HepG2 (cell line): ENCODE results near the gene PPP1R1B. TPM values are rescaled to one million over a fixed set of nuclear protein-coding genes. Genes with fewer than 3 reads are reported as not detected.
A peak's percentile ranks its signal among the peaks of the same experiment; 100 is the strongest.

Source experiments
- ARNT2 ChIP-seq: sonication (generic); formaldehyde crosslinking; IDR thresholded peaks from 2 replicates; pipeline ENCODE4 v1.8.0; 2022; ENCODE audit warnings: mild to moderate bottlenecking, low read depth, missing genetic modification reagents, moderate library complexity
- CTCF ChIP-seq: sonication (generic); formaldehyde crosslinking; IDR thresholded peaks from 2 replicates; pipeline ENCODE4 v1.5.0; 2020; ENCODE audit warnings: mild to moderate bottlenecking, missing genetic modification reagents, moderate library complexity
- EEA1 ChIP-seq: sonication (generic); formaldehyde crosslinking; IDR thresholded peaks from 2 replicates; pipeline ENCODE4 v1.5.1; 2020; ENCODE audit warnings: mild to moderate bottlenecking, missing genetic modification reagents, borderline replicate concordance
- ELF4 ChIP-seq: sonication (generic); formaldehyde crosslinking; IDR thresholded peaks from 2 replicates; pipeline ENCODE4 v1.5.0; 2020; ENCODE audit warnings: missing genetic modification reagents, mild to moderate bottlenecking, moderate library complexity, borderline replicate concordance
- MLXIP ChIP-seq: sonication (generic); formaldehyde crosslinking; IDR thresholded peaks from 2 replicates; pipeline ENCODE4 v1.9.0; 2021; ENCODE audit warnings: missing genetic modification reagents, borderline replicate concordance
- NFYB ChIP-seq: sonication (generic); formaldehyde crosslinking; IDR thresholded peaks from 2 replicates; pipeline ENCODE4 v1.4.0; 2020; ENCODE audit warnings: missing genetic modification reagents
- PHF21A ChIP-seq: sonication (generic); formaldehyde crosslinking; IDR thresholded peaks from 2 replicates; pipeline ENCODE4 v1.5.0; 2020; ENCODE audit warnings: mild to moderate bottlenecking, missing genetic modification reagents
- PTBP1 ChIP-seq: fragments of 200-400 bp; formaldehyde crosslinking; IDR thresholded peaks from 2 replicates; pipeline ENCODE4 v1.6.1; 2018; ENCODE audit warnings: low read length, low read depth; ENCODE audit not compliant: poor library complexity, severe bottlenecking
- REXO4 ChIP-seq: sonication (generic); formaldehyde crosslinking; IDR thresholded peaks from 2 replicates; pipeline ENCODE4 v1.8.0; 2022; ENCODE audit warnings: missing genetic modification reagents, mild to moderate bottlenecking, borderline replicate concordance
- SOX5 ChIP-seq: IDR thresholded peaks from 2 replicates; pipeline ENCODE4 v1.6.1; 2016; ENCODE audit warnings: borderline replicate concordance
- SRSF9 ChIP-seq: fragments of 200-400 bp; formaldehyde crosslinking; IDR thresholded peaks from 2 replicates; pipeline ENCODE4 v1.6.1; 2018; ENCODE audit warnings: borderline replicate concordance, mild to moderate bottlenecking, low read depth, low read length; ENCODE audit not compliant: insufficient read depth, poor library complexity, severe bottlenecking
- TBX2 ChIP-seq: sonication (generic); formaldehyde crosslinking; IDR thresholded peaks from 2 replicates; pipeline ENCODE4 v1.5.0; 2020; ENCODE audit warnings: missing genetic modification reagents, mild to moderate bottlenecking, borderline replicate concordance
- TFAP4 ChIP-seq: sonication (generic); IDR thresholded peaks from 2 replicates; pipeline ENCODE4 v1.6.1; 2016; ENCODE audit warnings: low read depth, borderline replicate concordance
- ZBTB7B ChIP-seq: sonication (generic); formaldehyde crosslinking; IDR thresholded peaks from 2 replicates; pipeline ENCODE4 v1.4.0; 2020; ENCODE audit warnings: missing genetic modification reagents
- ZFAT ChIP-seq: sonication (generic); formaldehyde crosslinking; conservative IDR thresholded peaks from 2 replicates; pipeline ENCODE4 v1.8.1; 2023; ENCODE audit warnings: missing genetic modification reagents, inconsistent platforms
- ZFP41 ChIP-seq: sonication (generic); formaldehyde crosslinking; IDR thresholded peaks from 2 replicates; pipeline ENCODE4 v1.4.0; 2020; ENCODE audit warnings: mild to moderate bottlenecking, missing genetic modification reagents, borderline replicate concordance
- ZKSCAN1 ChIP-seq: fragments of 150-350 bp; IDR thresholded peaks from 2 replicates; pipeline ENCODE4 v1.6.1; 2014; ENCODE audit warnings: low read length
- ZNF280B ChIP-seq: sonication (generic); formaldehyde crosslinking; IDR thresholded peaks from 2 replicates; pipeline ENCODE4 v1.5.0; 2020; ENCODE audit warnings: missing genetic modification reagents, mild to moderate bottlenecking, borderline replicate concordance
- ZNF496 ChIP-seq: sonication (generic); formaldehyde crosslinking; IDR thresholded peaks from 2 replicates; pipeline ENCODE4 v1.8.1; 2023; ENCODE audit warnings: mild to moderate bottlenecking, moderate library complexity, missing genetic modification reagents; ENCODE audit not compliant: insufficient replicate concordance
- ZNF577 ChIP-seq: sonication (generic); formaldehyde crosslinking; IDR thresholded peaks from 2 replicates; pipeline ENCODE4 v1.4.0; 2020; ENCODE audit warnings: mild to moderate bottlenecking, low read depth, missing genetic modification reagents, borderline replicate concordance
- ZNF678 ChIP-seq: sonication (generic); formaldehyde crosslinking; IDR thresholded peaks from 2 replicates; pipeline ENCODE4 v1.4.0; 2020; ENCODE audit warnings: mild to moderate bottlenecking, missing genetic modification reagents
- ZSCAN20 ChIP-seq: sonication (generic); formaldehyde crosslinking; IDR thresholded peaks from 2 replicates; pipeline ENCODE4 v1.4.0; 2020; ENCODE audit warnings: missing genetic modification reagents, mild to moderate bottlenecking, borderline replicate concordance
- polyA plus RNA-seq, 8 experiments: library from polyadenylated mRNA; depleted of rRNA in 3 of 8; stranded (reverse) in 7 of 8; unstranded in 1 of 8; fragments of >200 nt; fragmentation: Illumina TruSeq in 4 of 8; extraction: Trizol in 4 of 8; gene quantifications; 2 replicates each; pipeline versions ENCODE4 v1.2.1 to v1.2.3, GENCODE V29; 2011 to 2016; ENCODE audit warnings: low read depth in 4 of 8, missing spikeins in 1 of 8, mixed read lengths in 1 of 8; ENCODE audit not compliant: insufficient read depth in 1 of 8
- total RNA-seq, 5 experiments: library from RNA; depleted of rRNA; stranded (reverse); fragments of >200 nt; fragmentation: Illumina TruSeq; extraction: Trizol; gene quantifications; 2 replicates each; pipeline ENCODE4 v1.2.3, GENCODE V29; 2016; ENCODE audit warnings: low read depth in 1 of 5

The PPP1R1B gene
- total and polyA plus RNA-seq, 2 of the 13 experiments (the other 11 are each of a cell fraction or from before 2014, with no cell fraction given) = 0.08 TPM; not detected in 1

- TF ChIP-seq ZFP41 (CRISPR knock-in tag) = no peak
- no peak for TF ChIP-seq ARNT2
- no peak for TF ChIP-seq SOX5 (CRISPR knock-in tag)
- TF ChIP-seq PHF21A (CRISPR knock-in tag) = no peak
- TF ChIP-seq TFAP4 = peak; percentile 78
- no peak for TF ChIP-seq EEA1
- no peak for TF ChIP-seq ZNF496
- TF ChIP-seq ZNF577 = no peak
- no peak for TF ChIP-seq NFYB (CRISPR knock-in tag)
- TF ChIP-seq ELF4 = no peak
- peak; percentile 51; the same call in 1 of the 2 replicates for TF ChIP-seq ZBTB7B (CRISPR knock-in tag)
- no peak for TF ChIP-seq MLXIP (CRISPR knock-in tag)
- no peak for TF ChIP-seq ZKSCAN1
- 0 out of 2 replicates have a peak, but pooled peaks have one; percentile 22 for TF ChIP-seq TBX2 (CRISPR knock-in tag)
- no peak for TF ChIP-seq PTBP1
- no peak for TF ChIP-seq ZSCAN20 (CRISPR knock-in tag)
- TF ChIP-seq CTCF (CRISPR knock-in tag) = no peak
- TF ChIP-seq ZFAT (CRISPR knock-in tag) = no peak
- no peak for TF ChIP-seq ZNF280B (CRISPR knock-in tag)
- TF ChIP-seq ZNF678 (CRISPR knock-in tag) = no peak
- no peak for TF ChIP-seq REXO4 (CRISPR knock-in tag)
- no peak for TF ChIP-seq SRSF9
These were observed 7.6 kb upstream of the PPP1R1B start (continued) for GRCh38 chr17:39618956-39619785.
